ENCODE data around the gene TENM4. TPM values are rescaled to one million over a fixed set of nuclear protein-coding genes. Genes with fewer than 3 reads are reported as not detected.
A peak's percentile ranks its signal among the peaks of the same experiment; 100 is the strongest.

TENM4 gene
- total and polyA plus RNA-seq, 2 experiments from 2014 or later, result 19.0 to 105 TPM

DNA sequence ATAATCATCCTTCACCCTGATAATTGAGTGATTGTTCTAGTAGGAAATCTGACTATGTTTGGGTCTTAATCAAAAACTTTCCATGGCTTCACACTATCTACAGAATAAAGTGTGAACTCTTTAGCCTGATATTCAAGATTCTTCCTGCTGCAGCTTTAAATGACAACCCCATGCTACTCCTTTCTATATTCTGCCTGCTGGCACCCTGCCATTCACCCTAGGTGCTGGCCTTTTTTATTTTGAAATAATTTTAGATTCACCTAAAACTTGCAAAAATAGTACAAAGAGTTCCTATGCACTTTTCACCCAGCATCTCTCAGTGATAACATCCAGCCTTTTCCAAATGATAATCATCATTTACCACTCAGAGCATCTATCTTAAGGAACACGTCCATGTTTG lies 502.8 kb downstream of the TENM4 start:
- Histone ChIP-seq H3K4me3 (no peak overlapping the region), H3K27ac (no peak overlapping the region), H3K9me3 (ENCODE audit: low read depth) (no peaks in the 10 kb centered on the region), H3K27me3 (no peaks in the 10 kb centered on the region), H3K4me1 (ENCODE audit: low read depth) (peaks cover 58% of the 10 kb centered on the region), H3K36me3 (no peaks in the 10 kb centered on the region)
- TF ChIP-seq, protein P1, sequence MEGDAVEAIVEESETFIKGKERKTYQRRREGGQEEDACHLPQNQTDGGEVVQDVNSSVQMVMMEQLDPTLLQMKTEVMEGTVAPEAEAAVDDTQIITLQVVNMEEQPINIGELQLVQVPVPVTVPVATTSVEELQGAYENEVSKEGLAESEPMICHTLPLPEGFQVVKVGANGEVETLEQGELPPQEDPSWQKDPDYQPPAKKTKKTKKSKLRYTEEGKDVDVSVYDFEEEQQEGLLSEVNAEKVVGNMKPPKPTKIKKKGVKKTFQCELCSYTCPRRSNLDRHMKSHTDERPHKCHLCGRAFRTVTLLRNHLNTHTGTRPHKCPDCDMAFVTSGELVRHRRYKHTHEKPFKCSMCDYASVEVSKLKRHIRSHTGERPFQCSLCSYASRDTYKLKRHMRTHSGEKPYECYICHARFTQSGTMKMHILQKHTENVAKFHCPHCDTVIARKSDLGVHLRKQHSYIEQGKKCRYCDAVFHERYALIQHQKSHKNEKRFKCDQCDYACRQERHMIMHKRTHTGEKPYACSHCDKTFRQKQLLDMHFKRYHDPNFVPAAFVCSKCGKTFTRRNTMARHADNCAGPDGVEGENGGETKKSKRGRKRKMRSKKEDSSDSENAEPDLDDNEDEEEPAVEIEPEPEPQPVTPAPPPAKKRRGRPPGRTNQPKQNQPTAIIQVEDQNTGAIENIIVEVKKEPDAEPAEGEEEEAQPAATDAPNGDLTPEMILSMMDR (IDR thresholded peaks at IDR 0.05; ENCODE audit: low read depth, low read length), result no peak
- no peak for DNase-seq (ENCODE audit: low read depth in 1 of 2, low spot score in 1 of 2)

DNA sequence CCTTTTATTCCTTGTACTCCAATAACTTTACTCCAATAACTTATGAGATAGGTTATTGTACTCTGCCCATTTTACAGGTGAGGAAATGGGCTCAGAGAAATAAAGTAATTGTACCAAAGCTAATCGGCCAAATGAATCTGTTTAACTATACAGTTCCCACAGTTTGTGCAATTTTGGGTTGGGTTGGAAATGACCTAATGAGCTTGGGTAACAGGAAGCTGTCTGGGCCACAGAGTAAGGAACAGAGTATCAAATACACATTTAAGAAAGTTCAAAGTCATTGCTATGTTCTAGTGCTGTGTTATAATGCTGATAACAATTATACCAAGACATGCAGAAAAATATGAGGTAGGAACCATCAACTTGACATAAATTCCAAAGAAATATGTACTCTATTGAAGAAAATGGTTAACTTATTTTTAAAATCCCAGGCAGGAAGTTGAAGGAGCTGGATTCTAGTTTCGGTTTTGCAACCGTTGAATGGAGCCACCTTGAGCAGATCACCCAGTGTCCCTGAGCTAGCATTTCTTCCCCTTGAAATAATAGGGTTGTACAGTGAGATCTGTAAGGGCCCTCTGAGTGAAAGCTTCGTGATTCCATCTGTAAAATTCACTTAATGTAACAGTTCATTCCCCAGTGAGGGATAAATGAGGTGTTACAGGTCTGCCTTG lies 505.3 kb downstream of the TENM4 start:
- Histone ChIP-seq H3K9me3 (ENCODE audit: low read depth) (no peaks in the 10 kb centered on the region), H3K27ac (no peak overlapping the region), H3K4me3 (no peak overlapping the region), H3K36me3 (no peaks in the 10 kb centered on the region), H3K4me1 (ENCODE audit: low read depth) (peaks cover 51% of the 10 kb centered on the region), H3K27me3 (no peaks in the 10 kb centered on the region)
- DNase-seq (ENCODE audit: low read depth in 1 of 2, low spot score in 1 of 2), result peak in 1 of 2 donors; percentile 15
- TF ChIP-seq, protein P1 (IDR thresholded peaks at IDR 0.05; ENCODE audit: low read depth, low read length), result no peak

DNA sequence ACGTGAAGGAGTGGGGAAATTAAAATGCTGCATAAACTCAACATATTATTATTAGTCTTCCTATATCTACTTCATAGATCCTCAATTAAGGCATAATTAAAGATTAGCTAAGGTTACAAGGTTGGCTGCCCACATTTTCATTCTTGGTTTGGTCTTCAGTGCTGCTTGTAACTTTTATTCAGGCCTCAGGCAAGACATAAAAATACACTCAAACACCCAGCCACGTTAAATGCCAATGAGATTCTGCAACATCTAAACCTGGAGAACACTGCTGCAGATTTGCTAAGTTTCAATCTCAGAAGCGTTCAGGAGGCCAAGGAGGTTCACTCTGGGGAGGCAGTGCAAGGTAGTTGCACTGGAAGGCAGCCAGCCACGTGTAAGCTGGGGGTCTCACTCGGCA lies 507.5 kb downstream of the TENM4 start:
- Histone ChIP-seq H3K4me3 (no peak overlapping the region), H3K27me3 (peaks cover 4% of the 10 kb centered on the region), H3K4me1 (ENCODE audit: low read depth) (peaks cover 46% of the 10 kb centered on the region), H3K9me3 (ENCODE audit: low read depth) (no peaks in the 10 kb centered on the region), H3K27ac (no peak overlapping the region), H3K36me3 (no peaks in the 10 kb centered on the region)
- TF ChIP-seq, protein P1 (IDR thresholded peaks at IDR 0.05; ENCODE audit: low read depth, low read length), result no peak
- no peak for DNase-seq (ENCODE audit: low read depth in 1 of 2, low spot score in 1 of 2)

DNA sequence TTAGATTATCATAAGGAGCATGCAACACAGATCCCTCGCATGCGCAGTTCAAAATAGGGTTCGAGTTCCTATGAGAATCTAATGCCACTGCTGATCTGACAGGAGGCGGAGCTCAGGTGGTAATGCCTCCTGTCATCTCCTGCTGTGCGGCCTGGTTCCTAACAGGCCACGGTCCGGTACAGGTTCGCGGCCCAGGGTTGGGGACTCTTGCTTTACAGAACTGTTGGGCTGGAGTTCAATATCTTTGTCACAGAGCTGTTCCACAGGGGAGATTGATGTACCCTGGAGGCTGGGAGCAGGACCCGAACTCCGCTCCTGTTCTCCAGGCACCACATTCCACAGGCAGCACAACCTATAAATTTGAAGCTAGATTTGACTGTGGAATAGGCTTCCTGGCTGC lies 508.1 kb downstream of the TENM4 start:
- no peak overlapping the region for H3K27ac ChIP-seq
- H3K4me1 ChIP-seq (ENCODE audit: low read depth), result peaks cover 40% of the 10 kb centered on the region
- H3K36me3 ChIP-seq, result no peaks in the 10 kb centered on the region
- TF ChIP-seq, protein P1 (IDR thresholded peaks at IDR 0.05; ENCODE audit: low read depth, low read length), result no peak
- no peak overlapping the region for H3K4me3 ChIP-seq
- DNase-seq (ENCODE audit: low read depth in 1 of 2, low spot score in 1 of 2), result no peak
- no peaks in the 10 kb centered on the region for H3K9me3 ChIP-seq (ENCODE audit: low read depth)
- H3K27me3 ChIP-seq, result peaks cover 4% of the 10 kb centered on the region

DNA sequence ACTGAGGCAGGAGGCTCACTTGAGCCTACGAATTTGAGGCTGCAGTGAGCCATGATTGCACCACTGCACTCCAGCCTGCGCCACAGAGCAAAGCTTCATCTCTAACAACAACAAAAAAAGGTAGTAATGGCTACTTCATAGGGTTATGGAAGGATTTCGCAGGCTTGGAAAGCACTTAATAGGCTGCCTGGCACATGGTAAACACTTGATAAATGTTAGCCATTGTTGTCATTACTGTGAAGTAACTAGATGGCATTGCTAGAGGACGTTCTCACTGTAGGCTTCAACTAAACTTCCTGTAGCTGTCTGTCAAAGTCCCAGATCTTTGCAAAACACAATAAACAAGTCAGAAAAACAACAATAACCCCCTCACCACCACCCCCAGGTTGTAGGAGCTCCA lies 508.9 kb downstream of the TENM4 start:
- Histone ChIP-seq H3K27ac (no peak overlapping the region), H3K27me3 (peaks cover 4% of the 10 kb centered on the region), H3K4me3 (no peak overlapping the region), H3K4me1 (ENCODE audit: low read depth) (peaks cover 42% of the 10 kb centered on the region), H3K9me3 (ENCODE audit: low read depth) (no peaks in the 10 kb centered on the region), H3K36me3 (no peaks in the 10 kb centered on the region)
- no peak for DNase-seq (ENCODE audit: low read depth in 1 of 2, low spot score in 1 of 2)
- TF ChIP-seq, protein P1 (IDR thresholded peaks at IDR 0.05; ENCODE audit: low read depth, low read length), result no peak

Measured in cardiac muscle cell (in vitro differentiated cells and primary cell).